ENCODE results near the gene IFIT1B. TPM values are rescaled to one million over a fixed set of nuclear protein-coding genes. Genes with fewer than 3 reads are reported as not detected.
A peak's percentile ranks its signal among the peaks of the same experiment; 100 is the strongest.

IFIT1B gene
- total and polyA plus RNA-seq, 9 of the 15 experiments (the other 6 are each of a cell fraction or from before 2014, with no cell fraction given): not detected

DNA sequence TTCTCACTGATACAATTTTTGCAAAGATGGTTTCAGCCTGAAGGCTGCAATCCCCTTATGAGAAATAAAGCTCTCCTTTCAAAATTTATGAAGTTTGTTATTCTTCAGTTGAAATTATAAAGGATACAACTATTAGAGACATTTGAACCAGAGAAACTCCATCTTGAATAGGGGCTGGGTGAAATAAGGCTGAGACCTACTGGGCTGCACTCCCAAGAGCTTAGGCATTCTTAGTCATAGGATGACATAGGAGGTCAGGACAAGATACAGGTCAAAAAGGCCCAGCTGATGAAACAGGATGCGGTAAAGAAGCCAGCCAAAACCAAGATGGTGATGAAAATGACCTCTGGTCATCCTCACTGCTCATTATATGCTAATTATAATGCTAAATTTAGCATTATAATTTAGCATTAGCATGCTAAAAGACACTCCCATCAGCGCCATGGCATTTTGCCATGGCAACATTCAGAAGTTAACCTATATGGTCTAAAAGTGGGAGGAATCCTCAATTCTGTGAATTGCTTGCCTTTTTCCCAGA lies 22.4 kb upstream of the IFIT1B start (continued):
- TF ChIP-seq, protein P1, sequence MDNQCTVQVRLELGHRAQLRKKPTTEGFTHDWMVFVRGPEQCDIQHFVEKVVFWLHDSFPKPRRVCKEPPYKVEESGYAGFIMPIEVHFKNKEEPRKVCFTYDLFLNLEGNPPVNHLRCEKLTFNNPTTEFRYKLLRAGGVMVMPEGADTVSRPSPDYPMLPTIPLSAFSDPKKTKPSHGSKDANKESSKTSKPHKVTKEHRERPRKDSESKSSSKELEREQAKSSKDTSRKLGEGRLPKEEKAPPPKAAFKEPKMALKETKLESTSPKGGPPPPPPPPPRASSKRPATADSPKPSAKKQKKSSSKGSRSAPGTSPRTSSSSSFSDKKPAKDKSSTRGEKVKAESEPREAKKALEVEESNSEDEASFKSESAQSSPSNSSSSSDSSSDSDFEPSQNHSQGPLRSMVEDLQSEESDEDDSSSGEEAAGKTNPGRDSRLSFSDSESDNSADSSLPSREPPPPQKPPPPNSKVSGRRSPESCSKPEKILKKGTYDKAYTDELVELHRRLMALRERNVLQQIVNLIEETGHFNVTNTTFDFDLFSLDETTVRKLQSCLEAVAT (IDR thresholded peaks at IDR 0.05): no peak
- no peak for TF ChIP-seq EZH2 (IDR thresholded peaks at IDR 0.05; ENCODE audit: borderline replicate concordance, low read depth, low read length)
- no peak for TF ChIP-seq TGIF2 (CRISPR knock-in tag; IDR thresholded peaks at IDR 0.05)
- TF ChIP-seq BCL6 (CRISPR knock-in tag; IDR thresholded peaks at IDR 0.05): peak; percentile 47; the same call in 1 of the 2 replicates
- no peak for TF ChIP-seq MCM2 (IDR thresholded peaks at IDR 0.05; ENCODE audit: low read depth)
- no peak for TF ChIP-seq NR2F6 (CRISPR knock-in tag; IDR thresholded peaks at IDR 0.05)
- TF ChIP-seq, protein P2, sequence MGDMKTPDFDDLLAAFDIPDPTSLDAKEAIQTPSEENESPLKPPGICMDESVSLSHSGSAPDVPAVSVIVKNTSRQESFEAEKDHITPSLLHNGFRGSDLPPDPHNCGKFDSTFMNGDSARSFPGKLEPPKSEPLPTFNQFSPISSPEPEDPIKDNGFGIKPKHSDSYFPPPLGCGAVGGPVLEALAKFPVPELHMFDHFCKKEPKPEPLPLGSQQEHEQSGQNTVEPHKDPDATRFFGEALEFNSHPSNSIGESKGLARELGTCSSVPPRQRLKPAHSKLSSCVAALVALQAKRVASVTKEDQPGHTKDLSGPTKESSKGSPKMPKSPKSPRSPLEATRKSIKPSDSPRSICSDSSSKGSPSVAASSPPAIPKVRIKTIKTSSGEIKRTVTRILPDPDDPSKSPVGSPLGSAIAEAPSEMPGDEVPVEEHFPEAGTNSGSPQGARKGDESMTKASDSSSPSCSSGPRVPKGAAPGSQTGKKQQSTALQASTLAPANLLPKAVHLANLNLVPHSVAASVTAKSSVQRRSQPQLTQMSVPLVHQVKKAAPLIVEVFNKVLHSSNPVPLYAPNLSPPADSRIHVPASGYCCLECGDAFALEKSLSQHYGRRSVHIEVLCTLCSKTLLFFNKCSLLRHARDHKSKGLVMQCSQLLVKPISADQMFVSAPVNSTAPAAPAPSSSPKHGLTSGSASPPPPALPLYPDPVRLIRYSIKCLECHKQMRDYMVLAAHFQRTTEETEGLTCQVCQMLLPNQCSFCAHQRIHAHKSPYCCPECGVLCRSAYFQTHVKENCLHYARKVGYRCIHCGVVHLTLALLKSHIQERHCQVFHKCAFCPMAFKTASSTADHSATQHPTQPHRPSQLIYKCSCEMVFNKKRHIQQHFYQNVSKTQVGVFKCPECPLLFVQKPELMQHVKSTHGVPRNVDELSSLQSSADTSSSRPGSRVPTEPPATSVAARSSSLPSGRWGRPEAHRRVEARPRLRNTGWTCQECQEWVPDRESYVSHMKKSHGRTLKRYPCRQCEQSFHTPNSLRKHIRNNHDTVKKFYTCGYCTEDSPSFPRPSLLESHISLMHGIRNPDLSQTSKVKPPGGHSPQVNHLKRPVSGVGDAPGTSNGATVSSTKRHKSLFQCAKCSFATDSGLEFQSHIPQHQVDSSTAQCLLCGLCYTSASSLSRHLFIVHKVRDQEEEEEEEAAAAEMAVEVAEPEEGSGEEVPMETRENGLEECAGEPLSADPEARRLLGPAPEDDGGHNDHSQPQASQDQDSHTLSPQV (IDR thresholded peaks at IDR 0.05): peak; percentile 96
- no peak for TF ChIP-seq STAG1 (CRISPR knock-in tag; IDR thresholded peaks at IDR 0.05; ENCODE audit: borderline replicate concordance)
- TF ChIP-seq ZNF79 (CRISPR knock-in tag; IDR thresholded peaks at IDR 0.05; ENCODE audit: low read depth): peak; percentile 87
- TF ChIP-seq TRIM28 (IDR thresholded peaks at IDR 0.05): no peak
- TF ChIP-seq SRSF7 (optimal IDR thresholded peaks at IDR 0.05; ENCODE audit: low read depth, low read length): no peak
- TF ChIP-seq FOXM1 (IDR thresholded peaks at IDR 0.05; ENCODE audit: low read depth): no peak
- TF ChIP-seq FOXM1 (CRISPR knock-in tag; IDR thresholded peaks at IDR 0.05; ENCODE audit: low read depth): no peak
- no peak for TF ChIP-seq ZSCAN32 (CRISPR knock-in tag; IDR thresholded peaks at IDR 0.05)
- TF ChIP-seq RBM25 (IDR thresholded peaks at IDR 0.05; ENCODE audit: low read depth, low read length, severe bottlenecking): no peak
- TF ChIP-seq CHD1 (IDR thresholded peaks at IDR 0.05; ENCODE audit: low read length): no peak
- no peak for TF ChIP-seq FUS (optimal IDR thresholded peaks at IDR 0.05; ENCODE audit: low read depth, low read length)
- TF ChIP-seq, protein P3, sequence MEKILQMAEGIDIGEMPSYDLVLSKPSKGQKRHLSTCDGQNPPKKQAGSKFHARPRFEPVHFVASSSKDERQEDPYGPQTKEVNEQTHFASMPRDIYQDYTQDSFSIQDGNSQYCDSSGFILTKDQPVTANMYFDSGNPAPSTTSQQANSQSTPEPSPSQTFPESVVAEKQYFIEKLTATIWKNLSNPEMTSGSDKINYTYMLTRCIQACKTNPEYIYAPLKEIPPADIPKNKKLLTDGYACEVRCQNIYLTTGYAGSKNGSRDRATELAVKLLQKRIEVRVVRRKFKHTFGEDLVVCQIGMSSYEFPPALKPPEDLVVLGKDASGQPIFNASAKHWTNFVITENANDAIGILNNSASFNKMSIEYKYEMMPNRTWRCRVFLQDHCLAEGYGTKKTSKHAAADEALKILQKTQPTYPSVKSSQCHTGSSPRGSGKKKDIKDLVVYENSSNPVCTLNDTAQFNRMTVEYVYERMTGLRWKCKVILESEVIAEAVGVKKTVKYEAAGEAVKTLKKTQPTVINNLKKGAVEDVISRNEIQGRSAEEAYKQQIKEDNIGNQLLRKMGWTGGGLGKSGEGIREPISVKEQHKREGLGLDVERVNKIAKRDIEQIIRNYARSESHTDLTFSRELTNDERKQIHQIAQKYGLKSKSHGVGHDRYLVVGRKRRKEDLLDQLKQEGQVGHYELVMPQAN (IDR thresholded peaks at IDR 0.05; ENCODE audit: borderline replicate concordance): no peak
- TF ChIP-seq ZNF436 (CRISPR knock-in tag; IDR thresholded peaks at IDR 0.05): no peak
- TF ChIP-seq PTRF (tag; IDR thresholded peaks at IDR 0.05): 0 out of 2 replicates have a peak, but pooled peaks have one; percentile 26
- TF ChIP-seq JUNB (CRISPR knock-in tag; conservative IDR thresholded peaks at IDR 0.05): no peak
- no peak for TF ChIP-seq MAFG (tag; conservative IDR thresholded peaks at IDR 0.05)
- TF ChIP-seq TBP (optimal IDR thresholded peaks at IDR 0.05; ENCODE audit: low read depth, low read length): no peak
- peak; percentile 85 for TF ChIP-seq ZKSCAN8 (CRISPR knock-in tag; IDR thresholded peaks at IDR 0.05)
- no peak for TF ChIP-seq IFI16 (CRISPR knock-in tag; IDR thresholded peaks at IDR 0.05)

Measured in K562 (cell line).